HCT116 (cell line): ENCODE measurements around the gene MRPL45. TPM values are rescaled to one million over a fixed set of nuclear protein-coding genes. Genes with fewer than 3 reads are reported as not detected.

Experiments used
- ATAC-seq: fragments of 200-7000 bp; cut with Tn5 transposase; 2 replicates; pipeline ENCODE4 v1.9.1; 2020; ENCODE audit warnings: mild to moderate bottlenecking, moderate library complexity
- BruUV-seq: library from RNA; stranded (reverse); fragments of 400-500 nt; replicated peaks from 2 replicates; lab custom pipeline; 2021; lab: Mats Ljungman, UMichigan
- CTCF ChIA-PET: fragments of 300-600 bp; sonication (Branson Sonifier 250); formaldehyde crosslinking; loops from one replicate; lab custom pipeline; 2021; ENCODE audit warnings: antibody characterized with exemption; lab: Charles Lee
- POLR2A ChIA-PET: fragments of 300-600, 350-600 bp; sonication (Branson Sonifier 250); formaldehyde crosslinking; loops from one replicate; lab custom pipeline; 2021; ENCODE audit warnings: antibody characterized with exemption; lab: Charles Lee
- RAD21 ChIA-PET, 2 experiments: fragments of 300-600 bp; sonication (Branson Sonifier 250); formaldehyde crosslinking; loops; one replicate each; lab custom pipeline; 2023; ENCODE audit warnings: low total read pairs in 2 of 2; ENCODE audit not compliant: uncharacterized antibody in 2 of 2, unreplicated experiment in 2 of 2, low non-redundant PET in 1 of 2; lab: Charles Lee
- DNase-seq: peaks from one replicate; pipeline ENCODE4 v3.0.0-alpha.2; 2010; ENCODE audit warnings: low read depth, low spot score
- H2AFZ ChIP-seq: fragments of 200-600 bp; shearing (Covaris generic), sonication (generic); 2 replicates; pipeline ENCODE4 v1.6.1; 2017; ENCODE audit warnings: low read depth, mixed run types, mixed read lengths, antibody characterized with exemption, low read length; ENCODE audit not compliant: poor library complexity, severe bottlenecking
- H3K27ac ChIP-seq: 2 replicates; pipeline ENCODE4 v1.5.1; 2012; ENCODE audit warnings: low read depth, low read length
- H3K27me3 ChIP-seq: fragments of 200-600 bp; sonication (generic); 2 replicates; pipeline ENCODE4 v1.6.1; 2016; ENCODE audit warnings: mixed run types, low read length, mixed read lengths; ENCODE audit not compliant: insufficient read depth
- H3K36me3 ChIP-seq, 2 experiments: fragments of 200-500 bp in 1 of 2; fragments of 200-600 bp in 1 of 2; sonication (Bioruptor generic) in 1 of 2; sonication (generic) in 1 of 2; 2 replicates each; pipeline versions ENCODE4 v1.5.1 to v1.6.1; 2014 to 2016; ENCODE audit warnings: low read length in 2 of 2, inconsistent platforms in 1 of 2, mixed read lengths in 1 of 2, mixed run types in 1 of 2; ENCODE audit not compliant: insufficient read depth in 2 of 2, control insufficient read depth in 1 of 2
- H3K4me1 ChIP-seq, 2 experiments: fragments of 200-600 bp in 1 of 2; sonication (generic) in 1 of 2; 2 replicates each; pipeline versions ENCODE4 v1.5.1 to v1.6.1; 2012 to 2017; ENCODE audit warnings: low read length in 2 of 2, inconsistent platforms in 1 of 2, mild to moderate bottlenecking in 1 of 2, mixed read lengths in 1 of 2, mixed run types in 1 of 2, moderate library complexity in 1 of 2; ENCODE audit not compliant: insufficient read depth in 2 of 2, control insufficient read depth in 1 of 2
- H3K4me2 ChIP-seq: fragments of 200-600 bp; sonication (generic); 2 replicates; pipeline ENCODE4 v1.6.1; 2017; ENCODE audit warnings: mixed run types, low read length, mixed read lengths
- H3K4me3 ChIP-seq, 2 experiments: fragments of 200-600 bp in 1 of 2; sonication (generic) in 1 of 2; replicated peaks in 1 of 2; 2 replicates each; pipeline ENCODE4 v1.5.1; 2011 to 2016; ENCODE audit warnings: low read length in 2 of 2, control low read depth in 1 of 2, low read depth in 1 of 2, mild to moderate bottlenecking in 1 of 2, mixed read lengths in 1 of 2, mixed run types in 1 of 2
- H3K79me2 ChIP-seq: fragments of 200-600 bp; sonication (generic); 2 replicates; pipeline ENCODE4 v1.6.1; 2017; ENCODE audit warnings: mild to moderate bottlenecking, mixed run types, low read length, moderate library complexity, mixed read lengths; ENCODE audit not compliant: insufficient read depth
- H3K9ac ChIP-seq: fragments of 200-600 bp; sonication (generic); 2 replicates; pipeline ENCODE4 v1.6.1; 2016; ENCODE audit warnings: low read length, mixed read lengths
- H3K9me2 ChIP-seq: fragments of 200-600 bp; sonication (generic), shearing (Covaris generic); 2 replicates; pipeline ENCODE4 v1.6.1; 2017; ENCODE audit warnings: mixed run types, mild to moderate bottlenecking, moderate library complexity; ENCODE audit not compliant: insufficient read depth
- H3K9me3 ChIP-seq, 2 experiments: fragments of 200-500 bp in 1 of 2; fragments of 200-600 bp in 1 of 2; sonication (Bioruptor generic) in 1 of 2; sonication (generic) in 1 of 2; 2 replicates each; pipeline ENCODE4 v1.6.1; 2014 to 2017; ENCODE audit warnings: low read length in 2 of 2, mixed read lengths in 2 of 2, inconsistent platforms in 1 of 2, low read depth in 1 of 2, mild to moderate bottlenecking in 1 of 2, mixed run types in 1 of 2, moderate library complexity in 1 of 2; ENCODE audit not compliant: control insufficient read depth in 1 of 2, insufficient read depth in 1 of 2
- H4K20me1 ChIP-seq: fragments of 200-600 bp; sonication (generic), shearing (Covaris generic); 2 replicates; pipeline ENCODE4 v1.6.1; 2017; ENCODE audit warnings: mixed run types, mild to moderate bottlenecking, moderate library complexity; ENCODE audit not compliant: insufficient read depth
- ATF3 ChIP-seq: IDR thresholded peaks from 2 replicates; pipeline ENCODE4 v1.6.1; 2012
- ELF1 ChIP-seq: IDR thresholded peaks from 2 replicates; pipeline ENCODE4 v1.6.1; 2012; ENCODE audit warnings: low read depth, borderline replicate concordance
- JUND ChIP-seq: IDR thresholded peaks from 2 replicates; pipeline ENCODE4 v1.6.1; 2012
- MAX ChIP-seq: IDR thresholded peaks from 2 replicates; pipeline ENCODE4 v1.6.1; 2012
- POLR2A ChIP-seq: IDR thresholded peaks from 2 replicates; pipeline ENCODE4 v1.7.0; 2011; ENCODE audit warnings: borderline replicate concordance; ENCODE audit not compliant: insufficient read depth, insufficient read length; ENCODE audit errors: extremely low read depth
- RAD21 ChIP-seq: IDR thresholded peaks from 2 replicates; pipeline ENCODE4 v1.6.1; 2012; ENCODE audit warnings: low read depth, mild to moderate bottlenecking
- REST ChIP-seq: IDR thresholded peaks from 2 replicates; pipeline ENCODE4 v1.6.1; 2012; ENCODE audit warnings: low read depth
- SIN3A ChIP-seq: IDR thresholded peaks from 2 replicates; pipeline ENCODE4 v1.6.1; 2012; ENCODE audit warnings: low read depth
- SP1 ChIP-seq: IDR thresholded peaks from 2 replicates; pipeline ENCODE4 v1.6.1; 2012; ENCODE audit warnings: low read depth
- SRF ChIP-seq: IDR thresholded peaks from 2 replicates; pipeline ENCODE4 v1.6.1; 2012; ENCODE audit warnings: low read depth
- YY1 ChIP-seq: IDR thresholded peaks from 2 replicates; pipeline ENCODE4 v1.6.1; 2011; ENCODE audit warnings: low read length, low read depth, moderate library complexity, mild to moderate bottlenecking; ENCODE audit not compliant: insufficient replicate concordance; ENCODE audit errors: extremely low read depth
- ZFX ChIP-seq: fragments of 450-650 bp; IDR thresholded peaks from 2 replicates; pipeline ENCODE4 v1.6.1; 2017
- ZNF274 ChIP-seq: fragments of 200-500 bp; sonication (Bioruptor generic); IDR thresholded peaks from 2 replicates; pipeline ENCODE4 v1.6.1; 2014; ENCODE audit warnings: mild to moderate bottlenecking, low read depth, low read length, inconsistent platforms
- intact Hi-C: fragments of 100-400 bp; cut with micrococcal nuclease; formaldehyde crosslinking; loops from 2 replicates; pipeline ENCODE4 v1.10.0; 2022
- total RNA-seq: library from RNA; stranded (reverse); gene quantifications from one replicate; pipeline ENCODE4 v1.2.1, GENCODE V29; 2021; ENCODE audit not compliant: unreplicated experiment
- TF ChIP-seq, protein P1 (sequence below): IDR thresholded peaks from 2 replicates; pipeline ENCODE4 v1.6.1; 2011; ENCODE audit warnings: mild to moderate bottlenecking, low read length, moderate library complexity; ENCODE audit not compliant: insufficient replicate concordance; ENCODE audit errors: extremely low read depth

The MRPL45 gene
- total RNA-seq, 1 experiment from 2014 or later, result 76.1 TPM

DNA sequence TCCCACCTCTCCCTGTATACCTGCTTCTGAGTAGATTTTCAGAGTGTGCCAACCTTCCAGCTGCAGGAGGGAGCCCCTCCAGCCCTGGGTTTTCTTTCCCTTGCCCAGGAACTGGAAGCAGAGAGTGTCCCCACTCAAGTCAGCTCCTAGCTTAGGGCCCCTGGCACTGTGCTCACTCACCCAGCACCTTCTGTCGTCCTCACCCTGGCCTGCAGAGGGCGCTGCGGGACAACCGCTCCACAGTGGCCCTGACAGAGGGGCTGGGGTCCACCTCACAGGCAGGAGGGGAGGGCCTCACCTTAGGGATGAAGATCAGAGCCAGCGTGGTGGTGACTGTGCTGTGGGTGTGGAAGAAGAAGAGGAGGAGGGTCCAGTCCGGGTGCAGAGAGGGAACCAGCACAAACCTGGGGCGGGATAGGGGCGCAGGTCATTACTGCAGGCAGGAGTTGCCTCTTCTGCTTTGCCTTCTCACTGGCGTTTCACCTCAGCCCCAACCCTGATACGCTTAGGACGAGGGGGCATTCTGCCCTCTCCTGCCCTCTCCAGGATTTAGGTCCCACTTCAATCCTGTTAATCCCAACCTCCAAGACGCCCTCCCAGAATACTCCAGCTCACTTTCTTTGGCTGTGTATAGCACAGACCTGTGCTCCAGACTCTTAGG lies 36.8 kb downstream of the MRPL45 start (continued):
- no peak for TF ChIP-seq SIN3A
- no peak for TF ChIP-seq SRF
- no peak for TF ChIP-seq ATF3
- TF ChIP-seq YY1, result peak; percentile 14
- TF ChIP-seq ZNF274, result no peak
- no peak for TF ChIP-seq SP1
- no peak for TF ChIP-seq POLR2A
- no peak for TF ChIP-seq MAX
- no peak for TF ChIP-seq JUND
- TF ChIP-seq ZFX, result no peak
- TF ChIP-seq ELF1, result no peak
- peak; percentile 74 for TF ChIP-seq RAD21
- TF ChIP-seq, all 23 proteins: peak for 3

GRCh38 chr17:38334480-38335364 lies 37.8 kb downstream of the MRPL45 start:
- Histone ChIP-seq H3K4me3 (no peak overlapping the region), H3K36me3 (no peaks in the 10 kb centered on the region), H3K79me2 (no peaks in the 10 kb centered on the region), H4K20me1 (no peaks in the 10 kb centered on the region), H2AFZ (no peak overlapping the region), H3K27me3 (no peaks in the 10 kb centered on the region), H3K9ac (no peak overlapping the region), H3K9me2 (no peaks in the 10 kb centered on the region), H3K9me3 (no peaks in the 10 kb centered on the region), H3K4me2 (no peak overlapping the region), H3K27ac (no peak overlapping the region), H3K4me1 (no peaks in the 10 kb centered on the region)
- no peak for ATAC-seq
- POLR2A ChIA-PET, result no interaction called here
- RAD21 ChIA-PET, result no interaction called here
- intact Hi-C loops, result loop anchor here (5.0 kb wide), 1 partner anchor 78 kb away; no protein-coding TSS in a partner anchor
- CTCF ChIA-PET, result interaction anchor here (1.1 to 3.1 kb wide), 3 partner anchors 12 to 79 kb away, joined by 3 to 23 read pairs (median 15); no protein-coding TSS in a partner anchor
- no TSS peak for BruUV-seq
- TF ChIP-seq ELF1, result no peak
- TF ChIP-seq REST, result no peak
- TF ChIP-seq, protein P1, sequence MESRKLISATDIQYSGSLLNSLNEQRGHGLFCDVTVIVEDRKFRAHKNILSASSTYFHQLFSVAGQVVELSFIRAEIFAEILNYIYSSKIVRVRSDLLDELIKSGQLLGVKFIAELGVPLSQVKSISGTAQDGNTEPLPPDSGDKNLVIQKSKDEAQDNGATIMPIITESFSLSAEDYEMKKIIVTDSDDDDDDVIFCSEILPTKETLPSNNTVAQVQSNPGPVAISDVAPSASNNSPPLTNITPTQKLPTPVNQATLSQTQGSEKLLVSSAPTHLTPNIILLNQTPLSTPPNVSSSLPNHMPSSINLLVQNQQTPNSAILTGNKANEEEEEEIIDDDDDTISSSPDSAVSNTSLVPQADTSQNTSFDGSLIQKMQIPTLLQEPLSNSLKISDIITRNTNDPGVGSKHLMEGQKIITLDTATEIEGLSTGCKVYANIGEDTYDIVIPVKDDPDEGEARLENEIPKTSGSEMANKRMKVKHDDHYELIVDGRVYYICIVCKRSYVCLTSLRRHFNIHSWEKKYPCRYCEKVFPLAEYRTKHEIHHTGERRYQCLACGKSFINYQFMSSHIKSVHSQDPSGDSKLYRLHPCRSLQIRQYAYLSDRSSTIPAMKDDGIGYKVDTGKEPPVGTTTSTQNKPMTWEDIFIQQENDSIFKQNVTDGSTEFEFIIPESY, result no peak
- no peak for TF ChIP-seq SRF
- no peak for DNase-seq
